ENCODE measurements around the gene KDM4B. TPM values are rescaled to one million over a fixed set of nuclear protein-coding genes. Genes with fewer than 3 reads are reported as not detected.

The KDM4B gene
- total RNA-seq, 4 donors from 2014 or later = 26.0 to 51.2 (median 34.2) TPM

DNA sequence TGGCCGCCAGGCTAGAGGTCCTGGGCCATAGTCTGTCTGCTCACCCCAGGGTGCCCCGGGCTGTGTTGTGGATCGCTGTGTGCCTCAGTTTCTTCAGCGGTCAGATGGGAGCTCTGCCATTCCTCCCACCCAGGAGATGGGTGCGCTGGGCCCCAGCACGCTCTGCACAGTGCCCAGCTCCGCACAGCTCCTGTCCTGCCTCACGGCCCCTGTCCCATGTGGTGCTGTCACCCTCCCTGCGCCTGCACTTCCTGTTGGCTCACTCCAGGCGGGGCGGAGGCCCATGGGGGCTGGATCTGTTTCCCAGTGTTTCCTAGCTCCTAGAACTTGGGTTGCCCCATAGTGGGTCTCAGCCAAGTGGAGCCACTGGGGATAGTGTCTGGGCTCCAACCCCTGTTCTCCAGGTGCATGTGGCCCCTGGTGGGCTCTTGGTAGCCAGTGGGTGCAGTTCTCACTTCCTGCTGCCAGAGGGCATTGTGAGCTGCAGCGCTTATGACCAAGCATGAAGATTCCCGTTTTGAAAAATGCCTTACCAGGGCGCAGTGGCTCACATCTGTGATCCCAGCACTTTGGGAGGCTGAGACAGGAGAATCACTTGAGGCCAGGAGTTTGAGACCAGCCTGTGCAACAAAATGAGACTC is 69.8 kb downstream of the KDM4B start:
- Histone ChIP-seq H3K27me3 (no peaks in the 10 kb centered on the region), H3K27ac (replicated peaks in 1 of 4) (no peak overlapping the region), H3K36me3 (peaks cover 20 to 62% (median 54%) of the 10 kb centered on the region in 4 donors), H3K4me3 (no peak overlapping the region), H3K4me1 (peaks cover 40 to 49% (median 44%) of the 10 kb centered on the region in 4 donors), H3K9me3 (no peaks in the 10 kb centered on the region)
- no peak for DNase-seq (ENCODE audit: extremely low spot score)
- 74% methylated on average over 4 of the region's 14 CpGs for whole genome bisulfite sequencing
- no peak for TF ChIP-seq POLR2AphosphoS5 (IDR thresholded peaks at IDR 0.05)
- TF ChIP-seq, protein P1, sequence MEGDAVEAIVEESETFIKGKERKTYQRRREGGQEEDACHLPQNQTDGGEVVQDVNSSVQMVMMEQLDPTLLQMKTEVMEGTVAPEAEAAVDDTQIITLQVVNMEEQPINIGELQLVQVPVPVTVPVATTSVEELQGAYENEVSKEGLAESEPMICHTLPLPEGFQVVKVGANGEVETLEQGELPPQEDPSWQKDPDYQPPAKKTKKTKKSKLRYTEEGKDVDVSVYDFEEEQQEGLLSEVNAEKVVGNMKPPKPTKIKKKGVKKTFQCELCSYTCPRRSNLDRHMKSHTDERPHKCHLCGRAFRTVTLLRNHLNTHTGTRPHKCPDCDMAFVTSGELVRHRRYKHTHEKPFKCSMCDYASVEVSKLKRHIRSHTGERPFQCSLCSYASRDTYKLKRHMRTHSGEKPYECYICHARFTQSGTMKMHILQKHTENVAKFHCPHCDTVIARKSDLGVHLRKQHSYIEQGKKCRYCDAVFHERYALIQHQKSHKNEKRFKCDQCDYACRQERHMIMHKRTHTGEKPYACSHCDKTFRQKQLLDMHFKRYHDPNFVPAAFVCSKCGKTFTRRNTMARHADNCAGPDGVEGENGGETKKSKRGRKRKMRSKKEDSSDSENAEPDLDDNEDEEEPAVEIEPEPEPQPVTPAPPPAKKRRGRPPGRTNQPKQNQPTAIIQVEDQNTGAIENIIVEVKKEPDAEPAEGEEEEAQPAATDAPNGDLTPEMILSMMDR (IDR thresholded peaks at IDR 0.05) = peak; percentile 19 to 48 (median 31)
- intact Hi-C loops (cut with DNase I) = no loop called here

DNA sequence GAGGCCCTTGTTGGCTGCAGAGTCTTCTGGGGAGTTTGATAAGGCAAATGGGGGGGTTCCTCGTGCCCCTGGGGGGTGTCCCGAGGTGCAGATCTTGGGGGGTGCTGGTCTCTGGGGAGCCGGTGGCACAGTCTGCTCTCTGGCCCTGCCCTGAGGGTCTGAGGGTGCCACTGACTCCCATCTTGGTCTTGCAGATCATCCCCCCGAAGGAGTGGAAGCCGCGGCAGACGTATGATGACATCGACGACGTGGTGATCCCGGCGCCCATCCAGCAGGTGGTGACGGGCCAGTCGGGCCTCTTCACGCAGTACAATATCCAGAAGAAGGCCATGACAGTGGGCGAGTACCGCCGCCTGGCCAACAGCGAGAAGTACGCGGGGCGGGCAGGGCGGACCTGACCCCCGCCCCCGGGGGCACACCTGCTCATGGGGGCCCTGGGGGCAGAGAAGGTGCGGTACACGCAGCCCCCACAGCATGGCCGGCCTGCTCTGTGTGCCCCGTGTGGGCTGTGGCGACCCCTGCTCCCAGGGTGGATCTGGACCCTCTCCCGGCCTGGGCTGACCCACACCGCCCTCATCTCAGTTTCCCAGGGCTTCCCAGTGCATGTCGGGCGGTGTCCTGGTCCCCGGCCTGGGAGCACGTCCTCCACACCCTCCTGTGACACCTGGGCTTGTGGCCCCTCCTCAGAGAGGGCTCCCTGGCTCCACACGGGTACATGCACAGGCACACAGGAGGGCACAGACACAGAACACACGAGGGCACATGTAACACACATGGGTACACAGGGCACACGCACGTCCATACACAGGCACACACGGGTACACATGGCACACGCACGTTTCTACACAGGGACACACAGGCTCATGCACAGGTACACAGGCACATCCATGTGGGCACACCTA is 71.0 kb downstream of the KDM4B start:
- DNase-seq (ENCODE audit: extremely low spot score) = no peak
- no peak for TF ChIP-seq POLR2AphosphoS5 (IDR thresholded peaks at IDR 0.05)
- TF ChIP-seq, protein P1 (IDR thresholded peaks at IDR 0.05) = no peak
- no peak for TF ChIP-seq EP300 (IDR thresholded peaks at IDR 0.05)
- TF ChIP-seq POLR2A (IDR thresholded peaks at IDR 0.05; ENCODE audit: low read depth) = no peak
- H3K4me3 ChIP-seq = no peak overlapping the region
- H3K4me1 ChIP-seq = peaks cover 39 to 48% (median 43%) of the 10 kb centered on the region in 4 donors
- intact Hi-C loops (cut with DNase I) = no loop called here
- peaks cover 15 to 56% (median 49%) of the 10 kb centered on the region in 4 donors for H3K36me3 ChIP-seq
- WGBS = 98% methylated on average over 16 of the region's 43 CpGs
- no peaks in the 10 kb centered on the region for H3K9me3 ChIP-seq
- H3K27ac ChIP-seq (replicated peaks in 1 of 4) = no peak overlapping the region
- no peaks in the 10 kb centered on the region for H3K27me3 ChIP-seq

DNA sequence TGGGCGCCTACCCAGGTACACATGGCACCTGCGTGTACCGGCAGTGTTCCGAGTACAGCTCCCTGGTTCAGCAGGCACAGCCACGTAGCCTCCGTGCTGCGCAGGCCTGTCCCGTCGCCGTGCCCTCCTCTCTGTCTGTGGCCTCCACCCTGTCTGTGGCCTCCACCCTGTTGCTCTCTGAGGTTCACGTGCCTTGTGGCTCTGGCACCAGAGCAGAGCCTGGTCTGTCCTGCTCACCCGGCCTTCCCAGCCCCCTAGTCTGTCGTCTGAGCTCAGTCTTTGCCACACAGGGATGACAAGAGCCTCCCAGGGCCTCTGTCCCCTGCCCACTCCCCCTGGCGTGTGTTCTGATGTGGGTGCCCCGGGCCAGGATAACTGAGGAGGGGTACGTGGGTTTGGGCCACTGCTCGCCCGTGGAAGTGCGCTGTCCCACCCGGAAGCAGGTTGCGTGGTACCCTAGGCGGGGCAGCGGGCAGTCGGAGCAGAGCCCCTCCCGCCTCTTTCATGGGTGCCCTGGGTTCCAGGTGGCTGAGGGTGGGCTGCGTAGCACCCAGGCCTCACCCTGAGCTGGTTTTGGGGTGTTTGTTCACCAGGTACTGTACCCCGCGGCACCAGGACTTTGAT is 71.7 kb downstream of the KDM4B start:
- Histone ChIP-seq H3K27ac (replicated peaks in 1 of 4) (no peak overlapping the region), H3K4me3 (no peak overlapping the region), H3K4me1 (peaks cover 31 to 40% (median 35%) of the 10 kb centered on the region in 4 donors), H3K27me3 (no peaks in the 10 kb centered on the region), H3K36me3 (peaks cover 15 to 56% (median 51%) of the 10 kb centered on the region in 4 donors), H3K9me3 (no peaks in the 10 kb centered on the region)
- no peak for DNase-seq (ENCODE audit: extremely low spot score)
- TF ChIP-seq POLR2A (IDR thresholded peaks at IDR 0.05; ENCODE audit: low read depth) (no peak), EP300 (IDR thresholded peaks at IDR 0.05) (no peak), POLR2AphosphoS5 (IDR thresholded peaks at IDR 0.05) (no peak)
- TF ChIP-seq, protein P1 (IDR thresholded peaks at IDR 0.05) = no peak
- intact Hi-C loops (cut with DNase I) = no loop called here
- 96% methylated on average over 8 of the region's 28 CpGs for WGBS

DNA sequence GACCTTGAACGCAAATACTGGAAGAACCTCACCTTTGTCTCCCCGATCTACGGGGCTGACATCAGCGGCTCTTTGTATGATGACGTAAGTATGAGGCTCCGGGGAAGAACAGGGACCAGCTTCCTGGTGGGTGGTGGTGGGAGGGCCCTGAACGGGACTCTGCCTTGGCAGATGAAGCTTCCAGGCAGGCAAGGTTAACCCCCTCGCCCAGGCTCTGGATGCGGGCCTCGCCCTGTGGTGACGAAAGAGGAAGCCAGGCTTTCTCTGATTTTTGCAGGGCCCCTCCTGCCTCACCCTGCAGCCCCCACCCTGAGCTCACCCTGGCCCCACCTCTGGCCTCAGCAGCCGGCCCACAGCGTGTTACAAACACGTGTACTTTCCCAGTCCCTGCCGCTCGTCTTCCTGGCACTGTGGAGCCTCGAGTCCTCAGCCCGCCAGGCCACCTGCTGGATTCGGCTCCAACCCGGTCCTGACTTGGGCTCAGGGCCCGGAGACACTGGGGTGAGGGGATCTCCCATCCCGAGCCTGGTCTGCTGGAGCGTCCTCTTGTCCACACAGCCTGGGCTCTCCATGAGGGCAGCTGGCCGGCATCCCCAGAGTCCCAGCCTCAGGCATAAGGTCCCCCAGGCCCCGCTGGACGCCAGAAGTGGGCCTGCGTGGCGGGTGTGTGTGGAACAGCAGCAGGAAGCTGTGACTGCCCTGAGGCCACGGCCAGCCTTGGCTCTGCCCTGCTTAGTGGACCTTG is 72.4 kb downstream of the KDM4B start:
- Histone ChIP-seq H3K27me3 (no peaks in the 10 kb centered on the region), H3K27ac (replicated peaks in 1 of 4) (peak overlapping the region in 1 of 4 donors; percentile 40), H3K9me3 (no peaks in the 10 kb centered on the region), H3K36me3 (peaks cover 15 to 57% (median 55%) of the 10 kb centered on the region in 4 donors), H3K4me3 (no peak overlapping the region), H3K4me1 (peaks cover 28 to 37% (median 30%) of the 10 kb centered on the region in 4 donors)
- intact Hi-C loops (cut with DNase I) = no loop called here
- TF ChIP-seq EP300 (IDR thresholded peaks at IDR 0.05) (no peak), POLR2A (IDR thresholded peaks at IDR 0.05; ENCODE audit: low read depth) (no peak), POLR2AphosphoS5 (IDR thresholded peaks at IDR 0.05) (no peak)
- TF ChIP-seq, protein P1 (IDR thresholded peaks at IDR 0.05) = no peak
- no peak for DNase-seq (ENCODE audit: extremely low spot score)
- WGBS = 89% methylated on average over 10 of the region's 29 CpGs

All from esophagus muscularis mucosa (tissue), 4 donors.